GM12891 (cell line): ENCODE results near the gene RAMP3.

ENCODE experiments used
- POLR2A ChIP-seq: IDR thresholded peaks from 2 replicates; pipeline ENCODE4 v1.6.1; 2011; ENCODE audit warnings: low read depth, low read length, control low read depth
- POLR2AphosphoS5 ChIP-seq: IDR thresholded peaks from 2 replicates; pipeline ENCODE4 v1.6.1; 2011; ENCODE audit warnings: low read depth, low read length, control low read depth
- SPI1 ChIP-seq: IDR thresholded peaks from 2 replicates; pipeline ENCODE4 v1.6.1; 2011; ENCODE audit warnings: low read depth, low read length, control low read depth

- TF ChIP-seq POLR2AphosphoS5 (no peak), POLR2A (no peak), SPI1 (no peak)
Observed at GRCh38 chr7:45171946-45172345, 14.4 kb downstream of the RAMP3 start.
